Mesendoderm (in vitro differentiated cells): ENCODE data around the gene GRIN1.

Source experiments
- DNase-seq: peaks from one replicate; pipeline ENCODE4 v3.0.0; 2013
- H2AK5ac ChIP-seq: 2 replicates; pipeline ENCODE4 v1.6.1; 2013; ENCODE audit warnings: low read length, inconsistent platforms
- H2BK120ac ChIP-seq: 2 replicates; pipeline ENCODE4 v1.6.1; 2013; ENCODE audit warnings: low read depth, mild to moderate bottlenecking, low read length, moderate library complexity, mixed read lengths
- H2BK15ac ChIP-seq: replicated peaks from 2 replicates; pipeline ENCODE4 v1.6.1; 2013; ENCODE audit warnings: low read depth, mild to moderate bottlenecking, moderate library complexity
- H2BK5ac ChIP-seq: 2 replicates; pipeline ENCODE4 v1.6.1; 2013; ENCODE audit warnings: low read length, inconsistent platforms
- H3K18ac ChIP-seq: 2 replicates; pipeline ENCODE4 v1.6.1; 2013; ENCODE audit warnings: mild to moderate bottlenecking, low read length, mixed read lengths
- H3K23ac ChIP-seq: one replicate; pipeline ENCODE4 v1.6.1; 2013; ENCODE audit warnings: low read length
- H3K27ac ChIP-seq: 2 replicates; pipeline ENCODE4 v1.5.1; 2013; ENCODE audit warnings: low read depth, mild to moderate bottlenecking, inconsistent platforms, low read length, moderate library complexity
- H3K27me3 ChIP-seq: 2 replicates; pipeline ENCODE4 v1.6.1; 2013; ENCODE audit warnings: low read length, control low read depth, mild to moderate bottlenecking, inconsistent platforms; ENCODE audit not compliant: insufficient read depth, poor library complexity
- H3K36me3 ChIP-seq: 2 replicates; pipeline ENCODE4 v1.6.1; 2013; ENCODE audit warnings: low read length, inconsistent platforms; ENCODE audit not compliant: control insufficient read depth, insufficient read depth
- H3K4ac ChIP-seq: one replicate; pipeline ENCODE4 v1.6.1; 2013; ENCODE audit warnings: low read depth, mild to moderate bottlenecking, low read length, moderate library complexity
- H3K4me1 ChIP-seq: 2 replicates; pipeline ENCODE4 v1.6.1; 2013; ENCODE audit warnings: low read depth, low read length, inconsistent platforms; ENCODE audit not compliant: control insufficient read depth
- H3K4me2 ChIP-seq: 2 replicates; pipeline ENCODE4 v1.6.1; 2013; ENCODE audit warnings: low read length
- H3K4me3 ChIP-seq: 2 replicates; pipeline ENCODE4 v1.5.1; 2013; ENCODE audit warnings: mild to moderate bottlenecking, low read length
- H3K56ac ChIP-seq: one replicate; pipeline ENCODE4 v1.6.1; 2013; ENCODE audit warnings: low read length
- H3K79me1 ChIP-seq: 2 replicates; pipeline ENCODE4 v1.6.1; 2013; ENCODE audit warnings: low read length, inconsistent platforms
- H3K79me2 ChIP-seq: 2 replicates; pipeline ENCODE4 v1.6.1; 2013; ENCODE audit warnings: mild to moderate bottlenecking, low read length; ENCODE audit not compliant: control insufficient read depth, insufficient read depth
- H3K9ac ChIP-seq: 2 replicates; pipeline ENCODE4 v1.6.1; 2013; ENCODE audit warnings: low read length, inconsistent platforms
- H4K5ac ChIP-seq: one replicate; pipeline ENCODE4 v1.6.1; 2013; ENCODE audit warnings: low read length
- H4K8ac ChIP-seq: one replicate; pipeline ENCODE4 v1.6.1; 2013; ENCODE audit warnings: low read depth, mild to moderate bottlenecking, control low read depth, low read length, moderate library complexity
- WGBS: extraction: QIAGEN DNeasy Blood & Tissue Kit; methylation state at CpG from one replicate; pipeline ENCODE4 v1.1.7; 2013; ENCODE audit warnings: low lambda C conversion rate, missing lambda C conversion rate; ENCODE audit not compliant: insufficient coverage; ENCODE audit errors: extremely low coverage; 5-methylcytosine and 5-hydroxymethylcytosine counted together

Gene GRIN1

GRCh38 chr9:137191245-137191644, 52.3 kb downstream of the GRIN1 start:
- no peak overlapping the region for H2BK120ac ChIP-seq
- no peak overlapping the region for H3K9ac ChIP-seq
- no peaks in the 10 kb centered on the region for H3K36me3 ChIP-seq
- H3K4ac ChIP-seq, result no peak overlapping the region
- H2BK15ac ChIP-seq, result no peak overlapping the region
- H3K56ac ChIP-seq, result no peak overlapping the region
- no peak overlapping the region for H3K23ac ChIP-seq
- H3K27ac ChIP-seq, result no peak overlapping the region
- H3K79me2 ChIP-seq, result peaks cover 16% of the 10 kb centered on the region
- DNase-seq, result no peak
- no peak overlapping the region for H3K4me3 ChIP-seq
- H3K4me1 ChIP-seq, result peaks cover 3% of the 10 kb centered on the region
- H4K8ac ChIP-seq, result no peak overlapping the region
- H4K5ac ChIP-seq, result no peak overlapping the region
- WGBS, result no CpG with 5 or more reads among the region's 3 CpGs
- H2BK5ac ChIP-seq, result no peak overlapping the region
- H3K79me1 ChIP-seq, result peaks cover 19% of the 10 kb centered on the region
- H2AK5ac ChIP-seq, result no peak overlapping the region
- H3K4me2 ChIP-seq, result no peak overlapping the region
- H3K18ac ChIP-seq, result no peak overlapping the region
- no peaks in the 10 kb centered on the region for H3K27me3 ChIP-seq

DNA sequence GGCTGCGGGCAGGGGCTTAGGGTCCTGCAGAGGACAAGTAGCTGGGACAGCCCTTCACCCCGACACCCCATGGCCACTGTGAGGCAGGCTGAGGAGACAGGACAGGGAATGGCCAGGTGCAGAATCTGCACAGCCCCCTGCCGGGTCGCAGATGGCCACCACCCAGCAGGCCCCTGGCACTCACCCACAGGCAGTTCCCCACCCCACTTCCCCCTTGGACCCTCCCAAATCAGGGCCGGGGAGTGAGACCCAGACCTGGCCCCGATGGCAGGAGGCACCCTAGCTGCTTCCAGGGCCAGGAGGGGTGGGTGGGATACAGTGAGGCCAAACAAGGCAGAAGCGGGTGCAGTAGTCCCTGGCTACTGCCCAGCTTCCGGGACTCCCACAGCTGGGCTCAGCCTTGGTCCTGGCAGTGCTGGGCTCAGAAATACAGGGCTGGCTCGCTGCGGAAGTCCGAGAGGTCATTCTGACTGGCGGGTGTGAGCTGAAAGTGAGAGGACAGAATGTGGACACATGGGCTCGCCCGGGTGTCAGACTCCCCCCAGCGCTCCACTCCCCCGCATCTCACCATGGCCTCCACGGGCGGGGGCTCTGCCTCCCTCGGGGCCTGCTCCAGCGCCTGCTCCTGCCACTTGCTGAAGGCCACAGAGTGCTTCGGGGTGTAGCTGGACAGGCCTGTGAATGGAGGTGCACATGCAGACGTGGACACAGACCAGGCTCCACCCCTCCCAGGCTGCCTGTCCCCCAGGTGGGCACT, 52.9 kb downstream of the GRIN1 start:
- H3K4ac ChIP-seq, result no peak overlapping the region
- no peak overlapping the region for H3K9ac ChIP-seq
- no peaks in the 10 kb centered on the region for H3K36me3 ChIP-seq
- no CpG with 5 or more reads among the region's 22 CpGs for WGBS
- no peak overlapping the region for H3K18ac ChIP-seq
- peaks cover 18% of the 10 kb centered on the region for H3K79me1 ChIP-seq
- H3K23ac ChIP-seq, result no peak overlapping the region
- no peak overlapping the region for H2BK120ac ChIP-seq
- DNase-seq, result no peak
- H3K79me2 ChIP-seq, result peaks cover 12% of the 10 kb centered on the region
- no peak overlapping the region for H4K5ac ChIP-seq
- H3K4me1 ChIP-seq, result peaks cover 3% of the 10 kb centered on the region
- no peak overlapping the region for H2BK15ac ChIP-seq
- H3K27me3 ChIP-seq, result no peaks in the 10 kb centered on the region
- no peak overlapping the region for H3K4me2 ChIP-seq
- no peak overlapping the region for H2AK5ac ChIP-seq
- no peak overlapping the region for H2BK5ac ChIP-seq
- no peak overlapping the region for H4K8ac ChIP-seq
- no peak overlapping the region for H3K4me3 ChIP-seq
- no peak overlapping the region for H3K27ac ChIP-seq
- H3K56ac ChIP-seq, result no peak overlapping the region

- no peak for DNase-seq
- Histone ChIP-seq H2BK15ac (no peak overlapping the region), H3K23ac (no peak overlapping the region), H3K27me3 (no peaks in the 10 kb centered on the region), H3K79me1 (peaks cover 13% of the 10 kb centered on the region), H4K8ac (no peak overlapping the region), H3K9ac (no peak overlapping the region), H2BK5ac (no peak overlapping the region), H3K79me2 (peaks cover 7% of the 10 kb centered on the region), H3K18ac (no peak overlapping the region), H2BK120ac (no peak overlapping the region), H3K4me3 (no peak overlapping the region), H3K27ac (no peak overlapping the region), H3K4me2 (no peak overlapping the region), H3K56ac (no peak overlapping the region), H2AK5ac (no peak overlapping the region), H3K4ac (no peak overlapping the region), H4K5ac (no peak overlapping the region), H3K4me1 (peaks cover 3% of the 10 kb centered on the region), H3K36me3 (no peaks in the 10 kb centered on the region)
- no CpG with 5 or more reads among the region's 10 CpGs for WGBS
Measured at GRCh38 chr9:137192448-137192780, 53.5 kb downstream of the GRIN1 start.

- Histone ChIP-seq H3K4me2 (no peak overlapping the region), H3K9ac (no peak overlapping the region), H3K4ac (no peak overlapping the region), H3K23ac (no peak overlapping the region), H3K4me1 (peaks cover 3% of the 10 kb centered on the region), H3K56ac (no peak overlapping the region), H3K36me3 (no peaks in the 10 kb centered on the region), H3K79me2 (peaks cover 4% of the 10 kb centered on the region), H2AK5ac (no peak overlapping the region), H3K27me3 (no peaks in the 10 kb centered on the region), H3K18ac (no peak overlapping the region), H3K27ac (no peak overlapping the region), H2BK15ac (no peak overlapping the region), H4K8ac (no peak overlapping the region), H4K5ac (no peak overlapping the region), H2BK5ac (no peak overlapping the region), H3K4me3 (no peak overlapping the region), H2BK120ac (no peak overlapping the region), H3K79me1 (peaks cover 10% of the 10 kb centered on the region)
- no peak for DNase-seq
- no CpG with 5 or more reads among the region's 2 CpGs for WGBS
Measured at GRCh38 chr9:137192859-137193258, 53.9 kb downstream of the GRIN1 start.

DNA sequence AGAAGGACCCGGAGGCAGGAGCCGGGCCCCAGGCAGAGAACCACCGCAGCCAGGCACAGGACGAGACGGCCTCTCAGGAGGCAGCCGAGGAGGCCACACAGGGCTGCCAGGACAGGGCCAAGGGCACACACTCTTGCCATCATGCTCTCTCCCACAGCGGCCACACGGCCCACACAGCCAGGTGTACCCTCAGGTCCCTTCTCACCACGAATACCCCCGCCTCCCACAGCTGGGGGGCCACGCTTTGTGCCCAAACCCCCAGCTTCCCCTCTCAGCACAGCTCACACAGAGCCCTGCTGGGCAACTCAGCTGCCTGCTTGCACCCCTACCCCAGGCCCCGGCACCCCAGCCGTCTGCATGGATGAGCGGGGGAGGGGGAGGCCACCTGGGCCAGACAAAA, 54.8 kb downstream of the GRIN1 start:
- DNase-seq, result no peak
- Histone ChIP-seq H3K4me1 (peaks cover 3% of the 10 kb centered on the region), H2BK120ac (no peak overlapping the region), H3K4me2 (no peak overlapping the region), H3K23ac (no peak overlapping the region), H2AK5ac (no peak overlapping the region), H3K79me2 (peaks cover 4% of the 10 kb centered on the region), H3K4me3 (no peak overlapping the region), H3K27ac (no peak overlapping the region), H3K18ac (no peak overlapping the region), H2BK5ac (no peak overlapping the region), H3K36me3 (no peaks in the 10 kb centered on the region), H3K4ac (no peak overlapping the region), H3K79me1 (peaks cover 15% of the 10 kb centered on the region), H3K9ac (no peak overlapping the region), H3K27me3 (no peaks in the 10 kb centered on the region), H4K8ac (no peak overlapping the region), H2BK15ac (no peak overlapping the region), H4K5ac (no peak overlapping the region), H3K56ac (no peak overlapping the region)
- no CpG with 5 or more reads among the region's 14 CpGs for WGBS

DNA sequence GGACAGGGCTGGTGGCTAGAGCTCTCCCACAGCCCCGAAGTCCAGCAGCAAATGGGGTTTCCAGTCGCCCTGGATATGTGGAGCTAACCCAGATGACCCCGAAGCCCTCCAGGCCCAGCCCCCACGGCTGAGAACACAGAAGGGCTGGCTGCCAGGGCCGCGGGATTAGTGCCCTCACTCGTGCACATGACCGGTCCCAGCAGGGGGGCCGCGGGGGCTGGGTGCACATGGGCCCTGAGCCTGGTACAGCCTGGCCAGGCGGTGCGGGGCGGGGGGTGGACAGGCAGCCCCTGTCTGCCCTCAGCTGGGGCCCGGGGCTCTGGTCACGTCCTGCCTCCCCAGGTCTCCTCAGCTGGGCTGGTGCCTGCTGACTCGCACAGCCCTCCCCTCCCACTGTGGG, 55.4 kb downstream of the GRIN1 start:
- H3K4me3 ChIP-seq, result no peak overlapping the region
- H4K8ac ChIP-seq, result no peak overlapping the region

More for the DNA sequence above, 55.4 kb downstream of the GRIN1 start:
- Histone ChIP-seq H3K23ac (no peak overlapping the region), H3K4me2 (no peak overlapping the region), H2BK120ac (no peak overlapping the region), H4K5ac (no peak overlapping the region), H3K4me1 (peaks cover 2% of the 10 kb centered on the region), H3K79me2 (peaks cover 6% of the 10 kb centered on the region), H3K56ac (no peak overlapping the region), H3K27me3 (no peaks in the 10 kb centered on the region), H3K4ac (no peak overlapping the region), H3K18ac (no peak overlapping the region), H3K9ac (no peak overlapping the region), H2BK5ac (no peak overlapping the region), H3K27ac (no peak overlapping the region), H2AK5ac (no peak overlapping the region), H3K36me3 (no peaks in the 10 kb centered on the region), H2BK15ac (no peak overlapping the region), H3K79me1 (peaks cover 13% of the 10 kb centered on the region)
- WGBS, result no CpG with 5 or more reads among the region's 16 CpGs
- no peak for DNase-seq
